SK-N-SH treated with all-trans-retinoic acid at 6 μM for 48 hours (cell line): ENCODE results near the gene NBAS.

Experiments
- ATAC-seq: fragments of 200-7000 bp; cut with Tn5 transposase; 3 replicates; pipeline ENCODE4 v1.9.1; 2020; ENCODE audit warnings: mild to moderate bottlenecking, moderate library complexity
- BACH2 ChIP-seq: fragments of 250-450 bp; sonication (Bioruptor Pico); IDR thresholded peaks from 2 replicates; pipeline ENCODE4 v1.9.0; 2021; ENCODE audit warnings: mild to moderate bottlenecking, borderline replicate concordance
- CREB5 ChIP-seq: fragments of 250-450 bp; sonication (Bioruptor Pico); IDR thresholded peaks from 2 replicates; pipeline ENCODE4 v1.5.1; 2020; ENCODE audit warnings: low read depth, mild to moderate bottlenecking, moderate library complexity
- CSDC2 ChIP-seq: fragments of 250-450 bp; sonication (Bioruptor Pico); IDR thresholded peaks from 2 replicates; pipeline ENCODE4 v1.5.0; 2020; ENCODE audit warnings: mild to moderate bottlenecking, moderate library complexity
- CSRNP3 ChIP-seq: fragments of 250-450 bp; sonication (Bioruptor Pico); IDR thresholded peaks from 2 replicates; pipeline ENCODE4 v1.5.1; 2021; ENCODE audit warnings: mild to moderate bottlenecking, moderate library complexity
- ESRRG ChIP-seq: fragments of 250-450 bp; sonication (Bioruptor Pico); IDR thresholded peaks from 2 replicates; pipeline ENCODE4 v1.6.1; 2021; ENCODE audit warnings: mild to moderate bottlenecking
- GLIS3 ChIP-seq: fragments of 250-450 bp; sonication (Bioruptor Pico); IDR thresholded peaks from 2 replicates; pipeline ENCODE4 v1.5.0; 2020; ENCODE audit warnings: mild to moderate bottlenecking, moderate library complexity
- OSR1 ChIP-seq: fragments of 250-450 bp; sonication (Bioruptor Pico); IDR thresholded peaks from 2 replicates; pipeline ENCODE4 v1.8.0; 2022; ENCODE audit warnings: moderate library complexity, mild to moderate bottlenecking, inconsistent platforms
- PATZ1 ChIP-seq: fragments of 250-450 bp; sonication (Bioruptor Pico); IDR thresholded peaks from 2 replicates; pipeline ENCODE4 v1.8.0; 2020; ENCODE audit warnings: mild to moderate bottlenecking, moderate library complexity, borderline replicate concordance
- POU6F1 ChIP-seq: fragments of 250-450 bp; sonication (Bioruptor Pico); IDR thresholded peaks from 2 replicates; pipeline ENCODE4 v1.8.0; 2021; ENCODE audit warnings: low read depth, mild to moderate bottlenecking, moderate library complexity, borderline replicate concordance
- PPARA ChIP-seq: fragments of 250-450 bp; sonication (Bioruptor Pico); IDR thresholded peaks from 2 replicates; pipeline ENCODE4 v1.5.0; 2020; ENCODE audit warnings: mild to moderate bottlenecking, borderline replicate concordance
- TCF4 ChIP-seq: fragments of 250-450 bp; sonication (Bioruptor Pico); IDR thresholded peaks from 2 replicates; pipeline ENCODE4 v1.8.0; 2021; ENCODE audit warnings: mild to moderate bottlenecking, moderate library complexity, borderline replicate concordance
- TOX ChIP-seq: fragments of 250-450 bp; sonication (Bioruptor Pico); IDR thresholded peaks from 2 replicates; pipeline ENCODE4 v1.8.0; 2021; ENCODE audit warnings: mild to moderate bottlenecking, moderate library complexity, borderline replicate concordance
- TSHZ2 ChIP-seq: fragments of 250-450 bp; sonication (Bioruptor Pico); IDR thresholded peaks from 2 replicates; pipeline ENCODE4 v1.5.0; 2020; ENCODE audit warnings: mild to moderate bottlenecking, moderate library complexity
- ZC3H10 ChIP-seq: fragments of 250-450 bp; sonication (Bioruptor Pico); IDR thresholded peaks from 2 replicates; pipeline ENCODE4 v1.5.1; 2021; ENCODE audit warnings: mild to moderate bottlenecking, moderate library complexity
- ZFP3 ChIP-seq: fragments of 250-450 bp; sonication (Bioruptor Pico); IDR thresholded peaks from 2 replicates; pipeline ENCODE4 v1.5.0; 2020; ENCODE audit warnings: mild to moderate bottlenecking, moderate library complexity
- ZFP30 ChIP-seq: fragments of 450-650 bp; formaldehyde crosslinking; IDR thresholded peaks from 2 replicates; pipeline ENCODE4 v1.5.0; 2022; ENCODE audit warnings: mild to moderate bottlenecking, moderate library complexity
- ZNF565 ChIP-seq: fragments of 450-650 bp; formaldehyde crosslinking; conservative IDR thresholded peaks from 2 replicates; pipeline ENCODE4 v1.5.0; 2020; ENCODE audit warnings: low read depth, mild to moderate bottlenecking, moderate library complexity
- ZNF70 ChIP-seq: fragments of 450-650 bp; formaldehyde crosslinking; IDR thresholded peaks from 2 replicates; pipeline ENCODE4 v1.5.0; 2020; ENCODE audit warnings: mild to moderate bottlenecking, moderate library complexity
- ZNF8 ChIP-seq: fragments of 450-650 bp; formaldehyde crosslinking; IDR thresholded peaks from 2 replicates; pipeline ENCODE4 v1.5.0; 2020; ENCODE audit warnings: mild to moderate bottlenecking, moderate library complexity

Gene NBAS

GRCh38 chr2:15352363-15352762 is 208.8 kb downstream of the NBAS start:
- TF ChIP-seq CSDC2 (CRISPR knock-in tag) (no peak), ZFP3 (CRISPR knock-in tag) (no peak), ZNF565 (CRISPR knock-in tag) (no peak), POU6F1 (no peak), ZNF8 (no peak), CREB5 (CRISPR knock-in tag) (no peak), ZC3H10 (CRISPR knock-in tag) (no peak), TCF4 (CRISPR knock-in tag) (no peak), ESRRG (no peak), TSHZ2 (CRISPR knock-in tag) (no peak), TOX (CRISPR knock-in tag) (no peak), ZFP30 (CRISPR knock-in tag) (no peak), BACH2 (CRISPR knock-in tag) (no peak), PPARA (CRISPR knock-in tag) (no peak), ZNF70 (CRISPR knock-in tag) (no peak), GLIS3 (CRISPR knock-in tag) (no peak)
- no peak for ATAC-seq

- no peak for TF ChIP-seq PATZ1 (CRISPR knock-in tag)
- TF ChIP-seq ESRRG = no peak
- no peak for TF ChIP-seq CREB5 (CRISPR knock-in tag)
- TF ChIP-seq CSDC2 (CRISPR knock-in tag) = no peak
- no peak for TF ChIP-seq CSRNP3 (CRISPR knock-in tag)
- no peak for TF ChIP-seq OSR1 (CRISPR knock-in tag)
- ATAC-seq = no peak
Measured at GRCh38 chr2:15348636-15349035, 212.5 kb downstream of the NBAS start.

- no peak for TF ChIP-seq TSHZ2 (CRISPR knock-in tag)
- TF ChIP-seq, all 23 proteins: peak for 0
- ATAC-seq = no peak
Measured at GRCh38 chr2:15348045-15348444, 213.1 kb downstream of the NBAS start.
